NCI-H526 treated with DMSO at 0.1 percent for 48 hours (cell line): ENCODE data around the gene STT3A.
A peak's percentile ranks its signal among the peaks of the same experiment; 100 is the strongest.
"Not testable (repeated sequence)": the region's sequence is repeated elsewhere in the genome, so short reads cannot be mapped to it uniquely, and the experiment has no call there.

Source experiments
- DNase-seq: peaks from one replicate; lab custom pipeline; 2025; lab: John Stamatoyannopoulos, UW

The STT3A gene

GRCh38 chr11:125592305-125593113 lies at the start of gene STT3A:
TSS of gene STT3A (plus strand) at chr11:125592852. CDS start at chr11:125595916, 3,064 bp downstream.
- peak; percentile 100 for DNase-seq

- DNase-seq = no peak
Measured at GRCh38 chr11:125550780-125551179, 41.9 kb upstream of the STT3A start.

- no peak for DNase-seq
Measured at GRCh38 chr11:125551835-125552342, 40.8 kb upstream of the STT3A start.

- DNase-seq = no peak
Measured at GRCh38 chr11:125552927-125553326, 39.7 kb upstream of the STT3A start.

GRCh38 chr11:125553357-125553756 lies 39.3 kb upstream of the STT3A start:
- DNase-seq = no peak

GRCh38 chr11:125554038-125554437 lies 38.6 kb upstream of the STT3A start:
- DNase-seq = no peak

GRCh38 chr11:125559888-125560287 lies 32.8 kb upstream of the STT3A start:
- no peak for DNase-seq

- no peak for DNase-seq
Measured at GRCh38 chr11:125561924-125562323, 30.7 kb upstream of the STT3A start.

GRCh38 chr11:125562430-125562829 lies 30.2 kb upstream of the STT3A start:
- DNase-seq = no peak

GRCh38 chr11:125564357-125564756 lies 28.3 kb upstream of the STT3A start:
- no peak for DNase-seq

GRCh38 chr11:125566235-125566634 lies 26.4 kb upstream of the STT3A start:
- no peak for DNase-seq

GRCh38 chr11:125568970-125569914 lies 23.4 kb upstream of the STT3A start, which contains the start of gene EI24:
TSS of gene EI24 (plus strand) at chr11:125569477. CDS start at chr11:125572528, 3,051 bp downstream.
- DNase-seq = peak; percentile 97

GRCh38 chr11:125569915-125570621 lies 22.6 kb upstream of the STT3A start:
- DNase-seq = peak; percentile 72

- DNase-seq = no peak
Measured at GRCh38 chr11:125570952-125571351, 21.7 kb upstream of the STT3A start.

GRCh38 chr11:125572916-125573315 lies 19.7 kb upstream of the STT3A start:
- DNase-seq = no peak

- DNase-seq = not testable (repeated sequence)
Measured at GRCh38 chr11:125577181-125577580, 15.5 kb upstream of the STT3A start.

- no peak for DNase-seq
Measured at GRCh38 chr11:125578783-125579182, 13.9 kb upstream of the STT3A start.

- DNase-seq = no peak
Measured at GRCh38 chr11:125579811-125580210, 12.8 kb upstream of the STT3A start.

GRCh38 chr11:125583496-125583895 lies 9.2 kb upstream of the STT3A start:
- DNase-seq = no peak

GRCh38 chr11:125585487-125585886 lies 7.2 kb upstream of the STT3A start:
- DNase-seq = no peak

- DNase-seq = no peak
Measured at GRCh38 chr11:125586623-125587022, 6.0 kb upstream of the STT3A start.

- DNase-seq = no peak
Measured at GRCh38 chr11:125587480-125587879, 5.2 kb upstream of the STT3A start.
